Measurements from ENCODE around the gene TENM3.
"Not testable (repeated sequence)": the region's sequence is repeated elsewhere in the genome, so short reads cannot be mapped to it uniquely, and the experiment has no call there.

TENM3 gene

GRCh38 chr4:182228991-182229577 lies 14.1 kb upstream of the TENM3 start:
- no peaks in the 10 kb centered on the region for H3K9me3 ChIP-seq (ENCODE audit: low read length)
- no peaks in the 10 kb centered on the region for H3K27me3 ChIP-seq (ENCODE audit: control insufficient read depth in 1 of 2, insufficient read depth in 2 of 2, low read length in 2 of 2)
- H3K4me1 ChIP-seq (ENCODE audit: insufficient read depth, low read length): peaks cover 7% of the 10 kb centered on the region
- no peak overlapping the region for H3K4me3 ChIP-seq (ENCODE audit: low read depth in 1 of 2, low read length in 2 of 2)
- no peaks in the 10 kb centered on the region for H3K36me3 ChIP-seq (ENCODE audit: insufficient read depth, low read length)
- H3K27ac ChIP-seq (ENCODE audit: low read depth, low read length): no peak overlapping the region
- H3K9ac ChIP-seq (ENCODE audit: low read length): no peak overlapping the region

- Histone ChIP-seq H3K4me3 (ENCODE audit: low read depth in 1 of 2, low read length in 2 of 2) (no peak overlapping the region), H3K36me3 (ENCODE audit: insufficient read depth, low read length) (no peaks in the 10 kb centered on the region), H3K27ac (ENCODE audit: low read depth, low read length) (no peak overlapping the region), H3K9ac (ENCODE audit: low read length) (no peak overlapping the region), H3K9me3 (ENCODE audit: low read length) (no peaks in the 10 kb centered on the region), H3K27me3 (ENCODE audit: control insufficient read depth in 1 of 2, insufficient read depth in 2 of 2, low read length in 2 of 2) (no peaks in the 10 kb centered on the region), H3K4me1 (ENCODE audit: insufficient read depth, low read length) (peaks cover 7% of the 10 kb centered on the region)
Observed at GRCh38 chr4:182230256-182230655, 12.9 kb upstream of the TENM3 start.

- Histone ChIP-seq H3K9me3 (ENCODE audit: low read length) (no peaks in the 10 kb centered on the region), H3K36me3 (ENCODE audit: insufficient read depth, low read length) (no peaks in the 10 kb centered on the region), H3K27ac (ENCODE audit: low read depth, low read length) (no peak overlapping the region), H3K4me3 (ENCODE audit: low read depth in 1 of 2, low read length in 2 of 2) (no peak overlapping the region), H3K9ac (ENCODE audit: low read length) (no peak overlapping the region), H3K27me3 (ENCODE audit: control insufficient read depth in 1 of 2, insufficient read depth in 2 of 2, low read length in 2 of 2) (no peaks in the 10 kb centered on the region), H3K4me1 (ENCODE audit: insufficient read depth, low read length) (peaks cover 7% of the 10 kb centered on the region)
Observed at GRCh38 chr4:182231080-182231479, 12.1 kb upstream of the TENM3 start.

- no peaks in the 10 kb centered on the region for H3K9me3 ChIP-seq (ENCODE audit: low read length)
- no peaks in the 10 kb centered on the region for H3K36me3 ChIP-seq (ENCODE audit: insufficient read depth, low read length)
- H3K4me3 ChIP-seq (ENCODE audit: low read depth in 1 of 2, low read length in 2 of 2): no peak overlapping the region
- peaks cover 7% of the 10 kb centered on the region for H3K4me1 ChIP-seq (ENCODE audit: insufficient read depth, low read length)
- H3K27ac ChIP-seq (ENCODE audit: low read depth, low read length): no peak overlapping the region
- no peak overlapping the region for H3K9ac ChIP-seq (ENCODE audit: low read length)
- no peaks in the 10 kb centered on the region for H3K27me3 ChIP-seq (ENCODE audit: control insufficient read depth in 1 of 2, insufficient read depth in 2 of 2, low read length in 2 of 2)
Observed at GRCh38 chr4:182231496-182231895, 11.7 kb upstream of the TENM3 start.

- H3K36me3 ChIP-seq (ENCODE audit: insufficient read depth, low read length): no peaks in the 10 kb centered on the region
- H3K4me3 ChIP-seq (ENCODE audit: low read depth in 1 of 2, low read length in 2 of 2): no peak overlapping the region
- no peak overlapping the region for H3K27ac ChIP-seq (ENCODE audit: low read depth, low read length)
Observed at GRCh38 chr4:182233310-182234090, 9.7 kb upstream of the TENM3 start.

GRCh38 chr4:182235021-182235795 lies 8.0 kb upstream of the TENM3 start:
- Histone ChIP-seq H3K4me1 (ENCODE audit: insufficient read depth, low read length) (peaks cover 7% of the 10 kb centered on the region), H3K27ac (ENCODE audit: low read depth, low read length) (no peak overlapping the region), H3K9ac (ENCODE audit: low read length) (no peak overlapping the region), H3K27me3 (ENCODE audit: control insufficient read depth in 1 of 2, insufficient read depth in 2 of 2, low read length in 2 of 2) (no peaks in the 10 kb centered on the region), H3K9me3 (ENCODE audit: low read length) (no peaks in the 10 kb centered on the region), H3K36me3 (ENCODE audit: insufficient read depth, low read length) (no peaks in the 10 kb centered on the region), H3K4me3 (ENCODE audit: low read depth in 1 of 2, low read length in 2 of 2) (no peak overlapping the region)

More at GRCh38 chr4:182233310-182234090, 9.7 kb upstream of the TENM3 start:
- Histone ChIP-seq H3K9ac (ENCODE audit: low read length) (no peak overlapping the region), H3K27me3 (ENCODE audit: control insufficient read depth in 1 of 2, insufficient read depth in 2 of 2, low read length in 2 of 2) (no peaks in the 10 kb centered on the region), H3K4me1 (ENCODE audit: insufficient read depth, low read length) (peaks cover 7% of the 10 kb centered on the region), H3K9me3 (ENCODE audit: low read length) (no peaks in the 10 kb centered on the region)

- peaks cover 5% of the 10 kb centered on the region for H3K4me1 ChIP-seq (ENCODE audit: insufficient read depth, low read length)
- H3K36me3 ChIP-seq (ENCODE audit: insufficient read depth, low read length): no peaks in the 10 kb centered on the region
- H3K9ac ChIP-seq (ENCODE audit: low read length): no peak overlapping the region
- no peaks in the 10 kb centered on the region for H3K27me3 ChIP-seq (ENCODE audit: control insufficient read depth in 1 of 2, insufficient read depth in 2 of 2, low read length in 2 of 2)
- H3K27ac ChIP-seq (ENCODE audit: low read depth, low read length): no peak overlapping the region
- no peak overlapping the region for H3K4me3 ChIP-seq (ENCODE audit: low read depth in 1 of 2, low read length in 2 of 2)
- H3K9me3 ChIP-seq (ENCODE audit: low read length): no peaks in the 10 kb centered on the region
Observed at GRCh38 chr4:182236186-182236585, 7.0 kb upstream of the TENM3 start.

- H3K27ac ChIP-seq (ENCODE audit: low read depth, low read length): not testable (repeated sequence)
Observed at GRCh38 chr4:182237010-182237409, 6.2 kb upstream of the TENM3 start.

GRCh38 chr4:182238355-182238931 lies 4.8 kb upstream of the TENM3 start:
- H3K4me1 ChIP-seq (ENCODE audit: insufficient read depth, low read length): no peaks in the 10 kb centered on the region
- H3K9me3 ChIP-seq (ENCODE audit: low read length): no peaks in the 10 kb centered on the region
- H3K9ac ChIP-seq (ENCODE audit: low read length): no peak overlapping the region
- no peaks in the 10 kb centered on the region for H3K36me3 ChIP-seq (ENCODE audit: insufficient read depth, low read length)
- no peaks in the 10 kb centered on the region for H3K27me3 ChIP-seq (ENCODE audit: control insufficient read depth in 1 of 2, insufficient read depth in 2 of 2, low read length in 2 of 2)
- H3K27ac ChIP-seq (ENCODE audit: low read depth, low read length): no peak overlapping the region
- H3K4me3 ChIP-seq (ENCODE audit: low read depth in 1 of 2, low read length in 2 of 2): no peak overlapping the region

More at GRCh38 chr4:182237010-182237409, 6.2 kb upstream of the TENM3 start:
- H3K36me3 ChIP-seq (ENCODE audit: insufficient read depth, low read length); H3K4me3 ChIP-seq (ENCODE audit: low read depth in 1 of 2, low read length in 2 of 2); H3K9me3 ChIP-seq (ENCODE audit: low read length); H3K9ac ChIP-seq (ENCODE audit: low read length); H3K4me1 ChIP-seq (ENCODE audit: insufficient read depth, low read length); H3K27me3 ChIP-seq (ENCODE audit: control insufficient read depth in 1 of 2, insufficient read depth in 2 of 2, low read length in 2 of 2): not testable (repeated sequence)

GRCh38 chr4:182240161-182241130 lies 2.8 kb upstream of the TENM3 start:
- Histone ChIP-seq H3K27ac (ENCODE audit: low read depth, low read length) (no peak overlapping the region), H3K9ac (ENCODE audit: low read length) (no peak overlapping the region), H3K4me3 (ENCODE audit: low read depth in 1 of 2, low read length in 2 of 2) (no peak overlapping the region), H3K36me3 (ENCODE audit: insufficient read depth, low read length) (no peaks in the 10 kb centered on the region), H3K9me3 (ENCODE audit: low read length) (no peaks in the 10 kb centered on the region), H3K27me3 (ENCODE audit: control insufficient read depth in 1 of 2, insufficient read depth in 2 of 2, low read length in 2 of 2) (no peaks in the 10 kb centered on the region), H3K4me1 (ENCODE audit: insufficient read depth, low read length) (no peaks in the 10 kb centered on the region)
